GM13976 (cell line): ENCODE results near the gene CCDC138.
"Not testable (repeated sequence)": the region's sequence is repeated elsewhere in the genome, so short reads cannot be mapped to it uniquely, and the experiment has no call there.

Experiments used
- DNase-seq: peaks from one replicate; pipeline ENCODE4 v3.0.0; 2012; ENCODE audit warnings: low spot score
- CTCF ChIP-seq: IDR thresholded peaks from 2 replicates; pipeline ENCODE4 v1.5.1; 2012; ENCODE audit warnings: borderline replicate concordance, mild to moderate bottlenecking; ENCODE audit not compliant: insufficient read depth; ENCODE audit errors: extremely low read depth, missing control alignments, control extremely low read depth
- in situ Hi-C: fragments of 300-500 bp; cut with MboI; formaldehyde crosslinking; loops from one replicate; pipeline ENCODE4 v1.12.0; 2022; ENCODE audit warnings: low sequenced_read_pairs, mixed read lengths, inconsistent platforms; ENCODE audit not compliant: unreplicated experiment

Gene CCDC138

GRCh38 chr2:108786354-108787215, at the start of gene CCDC138:
Gene CCDC138, plus strand, starts transcription at chr2:108786771. Its CDS starts 52 bp downstream, at chr2:108786823.
- no peak for TF ChIP-seq CTCF
- in situ Hi-C loops, result no loop called here
- peak; percentile 96 for DNase-seq

- DNase-seq, in situ Hi-C loops: not testable (repeated sequence)
Observed at GRCh38 chr2:108757973-108758372, 28.6 kb upstream of the CCDC138 start.

DNA sequence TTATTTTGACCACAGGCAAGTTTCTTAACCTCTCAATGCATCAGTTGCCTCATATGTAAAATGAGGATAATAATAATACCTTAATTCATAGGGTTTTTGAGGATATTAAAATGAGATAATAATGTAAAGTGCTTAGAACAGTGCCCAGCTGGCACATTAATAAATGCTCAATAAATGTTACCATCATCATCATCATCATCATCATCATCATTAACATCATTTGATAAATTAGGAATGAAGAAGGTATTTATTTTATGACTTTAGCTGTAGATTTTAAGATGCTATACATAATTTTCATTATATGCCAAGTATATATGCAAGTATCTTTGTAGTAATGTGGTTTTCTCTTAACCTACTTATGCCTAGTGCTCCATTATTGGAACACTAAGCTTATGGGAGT, 24.0 kb upstream of the CCDC138 start:
- DNase-seq, in situ Hi-C loops: not testable (repeated sequence)

- in situ Hi-C loops, DNase-seq: not testable (repeated sequence)
Observed at GRCh38 chr2:108766671-108767070, 19.9 kb upstream of the CCDC138 start.

DNA sequence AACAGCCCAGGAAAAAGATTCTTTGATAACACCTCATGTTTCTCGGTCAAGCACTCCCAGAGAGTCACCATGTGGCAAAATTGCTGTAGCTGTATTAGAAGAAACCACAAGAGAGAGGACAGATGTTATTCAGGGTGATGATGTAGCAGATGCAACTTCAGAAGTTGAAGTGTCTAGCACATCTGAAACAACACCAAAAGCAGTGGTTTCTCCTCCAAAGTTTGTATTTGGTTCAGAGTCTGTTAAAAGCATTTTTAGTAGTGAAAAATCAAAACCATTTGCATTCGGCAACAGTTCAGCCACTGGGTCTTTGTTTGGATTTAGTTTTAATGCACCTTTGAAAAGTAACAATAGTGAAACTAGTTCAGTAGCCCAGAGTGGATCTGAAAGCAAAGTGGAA, 18.7 kb upstream of the CCDC138 start:
- DNase-seq, in situ Hi-C loops: not testable (repeated sequence)

DNA sequence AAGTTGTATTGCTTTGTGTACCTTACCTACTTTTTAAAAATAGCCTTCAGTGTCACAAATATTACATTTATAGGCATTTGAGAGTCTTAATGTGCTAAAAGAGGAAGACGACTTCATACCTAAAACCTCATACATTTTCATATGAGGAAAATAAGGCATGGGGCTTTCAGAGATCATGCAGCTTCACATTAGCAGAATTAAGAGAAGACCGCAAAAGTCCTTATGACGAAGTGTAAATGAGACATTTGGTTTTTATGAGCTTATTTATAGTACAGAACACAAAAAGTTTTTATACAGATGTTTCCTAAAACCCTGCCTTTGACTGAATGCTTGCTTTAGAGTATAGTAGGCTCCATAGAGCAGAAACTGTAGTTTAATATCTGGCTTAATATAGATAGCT, 10.1 kb upstream of the CCDC138 start:
- no peak for TF ChIP-seq CTCF
- DNase-seq, result peak; percentile 47
- in situ Hi-C loops, result no loop called here

GRCh38 chr2:108778857-108779256, 7.7 kb upstream of the CCDC138 start:
- TF ChIP-seq CTCF, result no peak
- no peak for DNase-seq
- in situ Hi-C loops, result no loop called here

DNA sequence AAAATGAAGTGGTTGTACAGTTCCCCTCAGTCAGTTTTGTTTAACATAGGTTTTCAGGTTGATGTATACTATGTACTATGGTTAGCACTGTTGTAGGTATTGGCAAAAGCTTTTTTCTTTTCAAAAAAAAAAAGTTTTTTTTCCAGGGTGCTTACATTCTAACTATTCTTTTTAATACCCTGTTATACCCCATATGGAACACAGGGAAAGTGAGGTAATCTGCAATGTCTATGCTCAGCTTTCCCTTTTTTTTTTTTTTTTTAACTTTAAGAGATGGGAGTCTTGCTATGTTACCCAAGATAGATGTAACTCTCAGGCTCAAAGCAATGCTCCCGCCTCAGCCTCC, 590 bp upstream of the CCDC138 start:
- no peak for TF ChIP-seq CTCF
- in situ Hi-C loops, result no loop called here
- DNase-seq, result no peak

DNA sequence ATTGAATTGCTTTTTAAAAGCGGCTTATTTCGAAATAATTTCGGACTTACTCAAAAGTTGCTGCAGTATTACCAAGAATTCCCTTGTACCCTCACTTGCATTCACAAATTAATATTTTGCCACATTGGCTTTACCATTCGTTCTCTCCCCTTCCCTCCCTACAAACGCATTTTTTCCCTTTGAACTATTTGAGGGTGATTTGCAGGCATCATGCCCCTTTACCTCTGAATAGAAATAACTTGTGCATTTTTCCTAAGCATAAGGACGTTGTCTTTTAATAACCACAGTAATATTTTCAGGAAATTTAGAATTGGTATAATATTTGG, 608 bp downstream of the CCDC138 start:
- in situ Hi-C loops, result no loop called here
- TF ChIP-seq CTCF, result no peak
- no peak for DNase-seq
